ENCODE results near the gene SRMS.

DNA sequence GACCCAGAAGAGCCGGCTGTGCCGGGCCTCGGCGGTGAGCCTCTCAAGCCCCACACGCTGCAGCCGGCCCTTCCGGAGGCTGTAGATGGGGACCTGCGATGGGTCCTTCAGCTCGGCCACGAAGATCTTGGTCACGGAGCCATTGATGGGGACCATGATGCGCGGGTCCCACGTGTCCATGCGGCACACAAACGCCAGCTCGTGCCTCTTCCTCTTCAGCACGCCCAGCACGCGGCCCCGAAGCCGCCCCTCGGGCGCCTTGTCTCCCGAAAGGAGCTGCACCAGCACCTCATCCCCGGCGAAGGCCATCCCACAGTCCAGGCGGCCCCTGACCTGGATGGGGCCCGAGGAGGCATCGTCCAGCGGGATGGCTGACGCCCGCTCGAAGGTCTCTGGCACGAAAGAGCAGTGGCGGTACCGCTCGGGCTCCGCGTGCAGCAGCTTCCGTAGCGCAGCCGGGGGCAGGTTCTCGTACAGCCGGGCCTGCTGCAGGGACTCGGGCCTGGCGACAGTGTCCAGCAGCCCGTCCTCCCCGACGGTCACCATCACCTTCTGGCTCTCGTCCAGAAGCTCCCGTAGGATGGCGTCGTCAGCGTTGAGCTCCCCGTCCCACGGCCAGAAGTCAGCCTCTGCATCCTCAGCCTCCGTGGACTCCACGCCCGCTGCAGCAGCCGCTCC is 17.6 kb upstream of the SRMS start:
- TF ChIP-seq, protein P1, sequence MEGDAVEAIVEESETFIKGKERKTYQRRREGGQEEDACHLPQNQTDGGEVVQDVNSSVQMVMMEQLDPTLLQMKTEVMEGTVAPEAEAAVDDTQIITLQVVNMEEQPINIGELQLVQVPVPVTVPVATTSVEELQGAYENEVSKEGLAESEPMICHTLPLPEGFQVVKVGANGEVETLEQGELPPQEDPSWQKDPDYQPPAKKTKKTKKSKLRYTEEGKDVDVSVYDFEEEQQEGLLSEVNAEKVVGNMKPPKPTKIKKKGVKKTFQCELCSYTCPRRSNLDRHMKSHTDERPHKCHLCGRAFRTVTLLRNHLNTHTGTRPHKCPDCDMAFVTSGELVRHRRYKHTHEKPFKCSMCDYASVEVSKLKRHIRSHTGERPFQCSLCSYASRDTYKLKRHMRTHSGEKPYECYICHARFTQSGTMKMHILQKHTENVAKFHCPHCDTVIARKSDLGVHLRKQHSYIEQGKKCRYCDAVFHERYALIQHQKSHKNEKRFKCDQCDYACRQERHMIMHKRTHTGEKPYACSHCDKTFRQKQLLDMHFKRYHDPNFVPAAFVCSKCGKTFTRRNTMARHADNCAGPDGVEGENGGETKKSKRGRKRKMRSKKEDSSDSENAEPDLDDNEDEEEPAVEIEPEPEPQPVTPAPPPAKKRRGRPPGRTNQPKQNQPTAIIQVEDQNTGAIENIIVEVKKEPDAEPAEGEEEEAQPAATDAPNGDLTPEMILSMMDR (IDR thresholded peaks at IDR 0.05): no peak
- TF ChIP-seq POLR2A (IDR thresholded peaks at IDR 0.05): no peak
